ENCODE data around the gene IL3. TPM values are rescaled to one million over a fixed set of nuclear protein-coding genes. Genes with fewer than 3 reads are reported as not detected.

The IL3 gene
- total RNA-seq, 2 experiments from 2014 or later, result not detected

DNA sequence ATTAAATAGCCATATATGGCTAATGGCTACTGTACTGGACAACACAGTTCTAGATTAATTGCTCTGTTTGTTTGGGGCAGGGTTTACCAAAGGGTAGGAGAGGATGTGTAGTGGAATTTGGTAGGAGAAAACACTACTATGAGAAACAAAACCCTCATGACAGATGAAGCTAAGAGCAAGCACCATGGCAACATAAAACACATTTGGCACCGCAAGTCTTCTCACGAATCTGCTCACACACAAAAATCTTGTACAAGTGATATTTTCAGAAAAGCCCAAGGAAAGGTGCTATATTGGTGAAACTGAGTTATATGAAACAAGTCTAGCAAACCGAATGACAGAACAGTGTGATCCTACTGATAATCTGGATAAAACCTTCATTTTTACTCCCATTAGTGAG, 51.7 kb downstream of the IL3 start:
- H3K27ac ChIP-seq (ENCODE audit: low read depth, low read length, poor library complexity, severe bottlenecking), result no peak overlapping the region
- intact Hi-C loops (cut with micrococcal nuclease; ENCODE audit: unreplicated experiment), result no loop called here
- ChIA-PET CTCF (ENCODE audit: unreplicated experiment) (no interaction called here), POLR2A (interaction anchor here (0.5 to 0.7 kb wide), 3 partner anchors 125 to 992 kb away, joined by 3 to 4 read pairs (median 3); no protein-coding TSS in a partner anchor)
- DNase-seq (ENCODE audit: low spot score), result no peak
- peaks cover 7% of the 10 kb centered on the region for H3K4me1 ChIP-seq (ENCODE audit: insufficient read depth, low read length, poor library complexity, severe bottlenecking)
- BruUV-seq (replicated peaks), result no TSS peak
- no peaks in the 10 kb centered on the region for H3K9me2 ChIP-seq (ENCODE audit: insufficient read depth, low read length)
- TF ChIP-seq, protein P1, sequence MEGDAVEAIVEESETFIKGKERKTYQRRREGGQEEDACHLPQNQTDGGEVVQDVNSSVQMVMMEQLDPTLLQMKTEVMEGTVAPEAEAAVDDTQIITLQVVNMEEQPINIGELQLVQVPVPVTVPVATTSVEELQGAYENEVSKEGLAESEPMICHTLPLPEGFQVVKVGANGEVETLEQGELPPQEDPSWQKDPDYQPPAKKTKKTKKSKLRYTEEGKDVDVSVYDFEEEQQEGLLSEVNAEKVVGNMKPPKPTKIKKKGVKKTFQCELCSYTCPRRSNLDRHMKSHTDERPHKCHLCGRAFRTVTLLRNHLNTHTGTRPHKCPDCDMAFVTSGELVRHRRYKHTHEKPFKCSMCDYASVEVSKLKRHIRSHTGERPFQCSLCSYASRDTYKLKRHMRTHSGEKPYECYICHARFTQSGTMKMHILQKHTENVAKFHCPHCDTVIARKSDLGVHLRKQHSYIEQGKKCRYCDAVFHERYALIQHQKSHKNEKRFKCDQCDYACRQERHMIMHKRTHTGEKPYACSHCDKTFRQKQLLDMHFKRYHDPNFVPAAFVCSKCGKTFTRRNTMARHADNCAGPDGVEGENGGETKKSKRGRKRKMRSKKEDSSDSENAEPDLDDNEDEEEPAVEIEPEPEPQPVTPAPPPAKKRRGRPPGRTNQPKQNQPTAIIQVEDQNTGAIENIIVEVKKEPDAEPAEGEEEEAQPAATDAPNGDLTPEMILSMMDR (conservative IDR thresholded peaks at IDR 0.05; ENCODE audit: low read length), result no peak
- TF ChIP-seq EZH2phosphoT487 (IDR thresholded peaks at IDR 0.05; ENCODE audit: borderline replicate concordance, low read depth, low read length), result no peak
- H3K4me3 ChIP-seq (ENCODE audit: low read depth, low read length, poor library complexity, severe bottlenecking), result no peak overlapping the region
- H3K36me3 ChIP-seq (ENCODE audit: insufficient read depth, low read length), result no peaks in the 10 kb centered on the region
- no peaks in the 10 kb centered on the region for H3K79me2 ChIP-seq (ENCODE audit: insufficient read depth, low read depth, low read length)
- H3K4me2 ChIP-seq (ENCODE audit: low read length), result no peak overlapping the region
- no peaks in the 10 kb centered on the region for H3K9me3 ChIP-seq (ENCODE audit: low read length)
- no peaks in the 10 kb centered on the region for H4K20me1 ChIP-seq (ENCODE audit: insufficient read depth, low read length)
- no peak overlapping the region for H2AFZ ChIP-seq (ENCODE audit: low read length)

Small RNA genes within 50 kb of the gene (small RNA-seq; reads per million reads assigned to genes)
- gene RF00285, result not detected

Other genes with a start within 250 kb of the IL3 start
- gene MEIKIN, start 115.0 kb upstream of the IL3 start, total RNA-seq (2014; rRNA removed; shearing (Covaris generic)), result not detected in 2 replicates
- gene MEIKIN, start 115.0 kb upstream of the IL3 start, total RNA-seq (2022), result not detected in 2 replicates
- 0.39 TPM in 1 of 2 replicates, not detected in the other for gene ACSL6, start 49.0 kb upstream of the IL3 start, total RNA-seq (2014; rRNA removed; shearing (Covaris generic))
- gene ACSL6, start 49.0 kb upstream of the IL3 start, total RNA-seq (2022), result not detected in 2 replicates
- gene CSF2, start 13.1 kb downstream of the IL3 start, total RNA-seq (2014; rRNA removed; shearing (Covaris generic)), result not detected in 2 replicates
- gene CSF2, start 13.1 kb downstream of the IL3 start, total RNA-seq (2022), result not detected in 2 replicates
- 7.2 and 8.9 TPM in 2 replicates for gene P4HA2, start 167.2 kb downstream of the IL3 start, total RNA-seq (2014; rRNA removed; shearing (Covaris generic))
- gene P4HA2, start 167.2 kb downstream of the IL3 start, total RNA-seq (2022), result 0.32 and 0.33 TPM in 2 replicates
- not detected in 2 replicates for gene PDLIM4, start 197.0 kb downstream of the IL3 start, total RNA-seq (2014; rRNA removed; shearing (Covaris generic))
- gene PDLIM4, start 197.0 kb downstream of the IL3 start, total RNA-seq (2022), result not detected in 2 replicates
- not detected in 2 replicates for gene SLC22A4, start 233.7 kb downstream of the IL3 start, total RNA-seq (2014; rRNA removed; shearing (Covaris generic))
- gene SLC22A4, start 233.7 kb downstream of the IL3 start, total RNA-seq (2022), result not detected in 2 replicates

Measured in OCI-LY7 (cell line).